ENCODE measurements around the gene PIP5KL1.

Gene PIP5KL1

GRCh38 chr9:127878652-127879390 is 51.8 kb downstream of the PIP5KL1 start:
- Mint-ChIP-seq H3K9me3 (no peaks in the 10 kb centered on the region), H3K4me3 (no peak overlapping the region), H3K27me3 (peaks cover 0 to 11% of the 10 kb centered on the region in 2 donors), H3K4me1 (peaks cover 21 to 36% of the 10 kb centered on the region in 2 donors), H3K36me3 (peaks cover 11 to 19% of the 10 kb centered on the region in 2 donors), H3K27ac (no peak overlapping the region)
- DNase-seq, result no peak
- ATAC-seq (replicated peaks), result no peak

GRCh38 chr9:127878001-127878651 is 52.5 kb downstream of the PIP5KL1 start:
- Mint-ChIP-seq H3K36me3 (peaks cover 10 to 16% of the 10 kb centered on the region in 2 donors), H3K4me3 (peak overlapping the region; percentile 66 to 72), H3K27ac (peak overlapping the region; percentile 62), H3K27me3 (peaks cover 0 to 11% of the 10 kb centered on the region in 2 donors), H3K9me3 (no peaks in the 10 kb centered on the region), H3K4me1 (peaks cover 21 to 36% of the 10 kb centered on the region in 2 donors)
- DNase-seq (no peak), ATAC-seq (replicated peaks) (no peak)

GRCh38 chr9:127877566-127877998 is 53.0 kb downstream of the PIP5KL1 start, which contains the start of gene AK1:
TSS of gene AK1 (minus strand) at chr9:127877675. CDS start at chr9:127874617, 3,058 bp downstream.
- no peaks in the 10 kb centered on the region for H3K9me3 Mint-ChIP-seq
- ATAC-seq (replicated peaks) (peak in 1 of 2 donors; percentile 15), DNase-seq (no peak)
- H3K4me3 Mint-ChIP-seq, result peak within 1 kb of the TSS; percentile 66 to 74
- H3K27ac Mint-ChIP-seq, result peak within 1 kb of the TSS; percentile 84
- H3K4me1 Mint-ChIP-seq, result peaks cover 18 to 30% of the 10 kb centered on the region in 2 donors
- H3K36me3 Mint-ChIP-seq, result peaks cover 5 to 11% of the 10 kb centered on the region in 2 donors
- H3K27me3 Mint-ChIP-seq, result peaks cover 0 to 11% of the 10 kb centered on the region in 2 donors

- DNase-seq (no peak), ATAC-seq (replicated peaks) (peak in 1 of 2 donors; percentile 12)
- Mint-ChIP-seq H3K36me3 (peaks cover 4 to 6% of the 10 kb centered on the region in 2 donors), H3K27ac (peak overlapping the region; percentile 84), H3K9me3 (no peaks in the 10 kb centered on the region), H3K27me3 (peaks cover 0 to 16% of the 10 kb centered on the region in 2 donors), H3K4me1 (peaks cover 20 to 25% of the 10 kb centered on the region in 2 donors), H3K4me3 (peak overlapping the region; percentile 62 to 74)
Observed at GRCh38 chr9:127876764-127877562, 53.6 kb downstream of the PIP5KL1 start.

- H3K27ac Mint-ChIP-seq, result no peak overlapping the region
Observed at GRCh38 chr9:127876026-127876763, 54.4 kb downstream of the PIP5KL1 start.

GRCh38 chr9:127875306-127875966 is 55.1 kb downstream of the PIP5KL1 start:
- H3K27ac Mint-ChIP-seq, result no peak overlapping the region
- peaks cover 19 to 25% of the 10 kb centered on the region in 2 donors for H3K4me1 Mint-ChIP-seq
- DNase-seq (no peak), ATAC-seq (replicated peaks) (no peak)
- peaks cover 0 to 16% of the 10 kb centered on the region in 2 donors for H3K27me3 Mint-ChIP-seq
- H3K9me3 Mint-ChIP-seq, result no peaks in the 10 kb centered on the region
- H3K4me3 Mint-ChIP-seq, result no peak overlapping the region
- H3K36me3 Mint-ChIP-seq, result peaks cover 4% of the 10 kb centered on the region in 2 donors

More at GRCh38 chr9:127876026-127876763, 54.4 kb downstream of the PIP5KL1 start:
- H3K36me3 Mint-ChIP-seq, result peaks cover 4% of the 10 kb centered on the region in 2 donors
- DNase-seq (no peak), ATAC-seq (replicated peaks) (no peak)
- H3K4me3 Mint-ChIP-seq, result no peak overlapping the region
- peaks cover 0 to 16% of the 10 kb centered on the region in 2 donors for H3K27me3 Mint-ChIP-seq
- peaks cover 19 to 25% of the 10 kb centered on the region in 2 donors for H3K4me1 Mint-ChIP-seq
- H3K9me3 Mint-ChIP-seq, result no peaks in the 10 kb centered on the region

- ATAC-seq (replicated peaks), result no peak
- peaks cover 0 to 16% of the 10 kb centered on the region in 2 donors for H3K27me3 Mint-ChIP-seq
- H3K4me1 Mint-ChIP-seq, result peaks cover 19 to 25% of the 10 kb centered on the region in 2 donors
- peaks cover 4% of the 10 kb centered on the region in 2 donors for H3K36me3 Mint-ChIP-seq
- no peaks in the 10 kb centered on the region for H3K9me3 Mint-ChIP-seq
- no peak for DNase-seq
- H3K27ac Mint-ChIP-seq, result peak overlapping the region; percentile 20
- H3K4me3 Mint-ChIP-seq, result no peak overlapping the region
Observed at GRCh38 chr9:127874301-127875221, 56.0 kb downstream of the PIP5KL1 start.

- Mint-ChIP-seq H3K9me3 (no peaks in the 10 kb centered on the region), H3K27ac (no peak overlapping the region), H3K4me1 (peaks cover 16 to 21% of the 10 kb centered on the region in 2 donors), H3K4me3 (no peak overlapping the region), H3K36me3 (peaks cover under 1 to 2% of the 10 kb centered on the region in 2 donors), H3K27me3 (peaks cover 0 to 16% of the 10 kb centered on the region in 2 donors)
- DNase-seq, result no peak
- ATAC-seq (replicated peaks), result no peak
Observed at GRCh38 chr9:127873886-127874285, 56.7 kb downstream of the PIP5KL1 start.

- H3K4me3 Mint-ChIP-seq, result no peak overlapping the region
- H3K36me3 Mint-ChIP-seq, result no peaks in the 10 kb centered on the region
- peaks cover 0 to 16% of the 10 kb centered on the region in 2 donors for H3K27me3 Mint-ChIP-seq
- no peak for DNase-seq
- no peak for ATAC-seq (replicated peaks)
- no peaks in the 10 kb centered on the region for H3K9me3 Mint-ChIP-seq
- no peak overlapping the region for H3K27ac Mint-ChIP-seq
- peaks cover 11 to 14% of the 10 kb centered on the region in 2 donors for H3K4me1 Mint-ChIP-seq
Observed at GRCh38 chr9:127873223-127873691, 57.3 kb downstream of the PIP5KL1 start.

- Mint-ChIP-seq H3K27ac (no peak overlapping the region), H3K4me3 (no peak overlapping the region), H3K4me1 (peaks cover 8 to 9% of the 10 kb centered on the region in 2 donors), H3K36me3 (no peaks in the 10 kb centered on the region), H3K9me3 (no peaks in the 10 kb centered on the region), H3K27me3 (peaks cover 0 to 16% of the 10 kb centered on the region in 2 donors)
- ATAC-seq (replicated peaks) (no peak), DNase-seq (no peak)
Observed at GRCh38 chr9:127872369-127873222, 58.0 kb downstream of the PIP5KL1 start.

- ATAC-seq (replicated peaks) (no peak), DNase-seq (no peak)
- no peak overlapping the region for H3K4me3 Mint-ChIP-seq
- H3K9me3 Mint-ChIP-seq, result no peaks in the 10 kb centered on the region
- H3K27me3 Mint-ChIP-seq, result peaks cover 0 to 16% of the 10 kb centered on the region in 2 donors
- H3K36me3 Mint-ChIP-seq, result no peaks in the 10 kb centered on the region
- H3K4me1 Mint-ChIP-seq, result peaks cover under 1 to 3% of the 10 kb centered on the region in 2 donors
- peak overlapping the region; percentile 14 for H3K27ac Mint-ChIP-seq
Observed at GRCh38 chr9:127871531-127871930, 59.0 kb downstream of the PIP5KL1 start.
